Bronchial epithelial cell (primary cell): ENCODE measurements around the gene SNTA1. TPM values are rescaled to one million over a fixed set of nuclear protein-coding genes. Genes with fewer than 3 reads are reported as not detected.
"Not testable (repeated sequence)": the region's sequence is repeated elsewhere in the genome, so short reads cannot be mapped to it uniquely, and the experiment has no call there.

ENCODE experiments used
- DNase-seq: peaks from one replicate; pipeline ENCODE4 v3.0.0-alpha.2; 2010; ENCODE audit warnings: low read depth
- FAIRE-seq: peaks from 2 replicates; lab custom pipeline; 2011; peaks lifted over from hg19 to GRCh38; lab: Jason Lieb, UNC
- H3K27me3 ChIP-seq: 2 replicates; pipeline ENCODE4 v1.5.1; 2011; ENCODE audit warnings: low read length; ENCODE audit not compliant: control insufficient read depth, insufficient read depth
- H3K36me3 ChIP-seq: 2 replicates; pipeline ENCODE4 v1.5.1; 2011; ENCODE audit warnings: low read length; ENCODE audit not compliant: control insufficient read depth, insufficient read depth
- H3K4me3 ChIP-seq: 2 replicates; pipeline ENCODE4 v1.5.1; 2011; ENCODE audit warnings: mild to moderate bottlenecking, low read depth, low read length, control low read depth
- total RNA-seq: library from RNA; depleted of rRNA; stranded (reverse); fragments of >200 nt; gene quantifications from 2 replicates; pipeline ENCODE4 v1.2.1, GENCODE V29; 2014
- TF ChIP-seq, protein P1 (sequence below): IDR thresholded peaks from 2 replicates; pipeline ENCODE4 v1.5.1; 2011; ENCODE audit warnings: mild to moderate bottlenecking, moderate library complexity, low read length, control low read depth, inconsistent platforms; ENCODE audit not compliant: insufficient read depth, severe bottlenecking

Gene SNTA1
- total RNA-seq, 1 donor from 2014 or later = 4.2 TPM

DNA sequence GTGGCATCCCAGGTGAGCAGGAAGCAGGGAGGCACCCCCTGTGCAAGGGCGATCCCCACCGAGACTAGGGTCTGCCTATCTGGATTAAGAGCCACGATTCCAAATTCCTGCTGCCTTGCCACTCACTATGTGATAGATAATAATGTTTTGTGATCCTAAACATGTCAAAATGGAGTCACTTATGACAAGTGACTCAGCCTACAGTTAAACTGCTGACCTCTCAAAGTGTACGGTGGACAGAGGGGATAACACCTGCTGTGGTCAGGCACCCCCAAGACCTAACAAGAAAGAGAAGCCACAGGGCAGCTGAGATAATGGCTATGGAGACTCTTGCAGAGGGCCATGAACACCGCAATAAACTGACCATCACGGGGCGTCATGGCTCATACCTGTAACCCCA lies 16.0 kb upstream of the SNTA1 start:
- DNase-seq (no peak), FAIRE-seq (no peak)
- TF ChIP-seq, protein P1, sequence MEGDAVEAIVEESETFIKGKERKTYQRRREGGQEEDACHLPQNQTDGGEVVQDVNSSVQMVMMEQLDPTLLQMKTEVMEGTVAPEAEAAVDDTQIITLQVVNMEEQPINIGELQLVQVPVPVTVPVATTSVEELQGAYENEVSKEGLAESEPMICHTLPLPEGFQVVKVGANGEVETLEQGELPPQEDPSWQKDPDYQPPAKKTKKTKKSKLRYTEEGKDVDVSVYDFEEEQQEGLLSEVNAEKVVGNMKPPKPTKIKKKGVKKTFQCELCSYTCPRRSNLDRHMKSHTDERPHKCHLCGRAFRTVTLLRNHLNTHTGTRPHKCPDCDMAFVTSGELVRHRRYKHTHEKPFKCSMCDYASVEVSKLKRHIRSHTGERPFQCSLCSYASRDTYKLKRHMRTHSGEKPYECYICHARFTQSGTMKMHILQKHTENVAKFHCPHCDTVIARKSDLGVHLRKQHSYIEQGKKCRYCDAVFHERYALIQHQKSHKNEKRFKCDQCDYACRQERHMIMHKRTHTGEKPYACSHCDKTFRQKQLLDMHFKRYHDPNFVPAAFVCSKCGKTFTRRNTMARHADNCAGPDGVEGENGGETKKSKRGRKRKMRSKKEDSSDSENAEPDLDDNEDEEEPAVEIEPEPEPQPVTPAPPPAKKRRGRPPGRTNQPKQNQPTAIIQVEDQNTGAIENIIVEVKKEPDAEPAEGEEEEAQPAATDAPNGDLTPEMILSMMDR = no peak
- no peaks in the 10 kb centered on the region for H3K27me3 ChIP-seq
- H3K36me3 ChIP-seq = no peaks in the 10 kb centered on the region
- H3K4me3 ChIP-seq = no peak overlapping the region

DNA sequence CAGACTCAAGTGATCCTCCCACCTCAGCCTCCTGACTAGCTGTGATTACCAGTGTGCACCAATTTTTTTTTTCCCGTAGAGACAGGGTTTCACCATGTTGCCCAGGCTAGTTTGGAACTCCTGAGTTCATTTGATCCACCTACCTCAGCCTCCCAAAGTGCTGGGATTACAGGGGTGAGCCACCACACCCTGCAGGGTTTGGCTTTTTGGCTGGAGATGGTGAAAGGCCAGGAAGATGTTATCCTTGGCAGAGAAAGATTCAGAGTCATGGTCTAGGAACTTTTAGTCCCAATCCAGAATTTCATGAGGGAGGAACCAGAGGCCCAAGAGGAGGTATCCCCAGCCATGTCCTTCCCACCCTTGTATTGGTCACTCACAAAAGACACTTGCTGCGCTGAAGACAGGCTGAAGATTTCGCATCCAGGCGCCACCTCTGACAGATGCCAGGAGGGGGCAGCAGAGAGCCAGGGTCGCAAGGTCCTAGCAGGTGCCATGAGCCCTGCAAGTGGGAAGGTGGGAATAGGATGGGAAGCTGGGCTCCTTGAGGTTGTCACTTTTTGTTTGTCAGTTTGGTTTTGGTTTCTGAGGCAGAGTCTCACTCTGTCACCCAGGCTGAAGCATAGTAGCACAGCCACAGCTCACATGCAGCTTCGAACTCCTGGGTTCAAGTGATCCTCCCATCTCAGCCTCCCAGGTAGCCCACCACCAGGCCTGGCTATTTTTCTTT lies 13.5 kb upstream of the SNTA1 start:
- TF ChIP-seq, protein P1 = peak; percentile 94
- DNase-seq = peak; percentile 68
- not testable (repeated sequence) for H3K36me3 ChIP-seq, H3K4me3 ChIP-seq, FAIRE-seq, H3K27me3 ChIP-seq

DNA sequence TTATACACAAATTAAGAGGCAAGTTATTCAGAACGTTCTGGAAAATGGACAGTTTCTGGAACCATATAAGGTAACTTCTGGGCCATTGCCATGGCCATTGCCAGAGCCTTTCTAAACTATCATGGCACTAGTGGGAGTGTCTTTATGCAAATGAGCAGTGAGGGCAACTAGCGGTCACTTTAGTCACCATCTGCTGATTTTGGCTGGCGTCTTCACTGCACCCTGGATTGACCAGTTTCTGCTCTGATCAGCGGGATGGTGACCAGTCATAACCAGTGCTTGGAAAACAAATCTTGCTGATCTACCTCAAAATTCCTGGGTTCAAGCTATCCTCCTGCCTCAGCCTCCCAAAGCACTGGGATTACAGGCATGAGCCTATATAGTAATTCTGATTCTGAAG lies 7.3 kb upstream of the SNTA1 start:
- FAIRE-seq (no peak), DNase-seq (peak; percentile 17)
- TF ChIP-seq, protein P1 = no peak
- Histone ChIP-seq H3K27me3 (no peaks in the 10 kb centered on the region), H3K4me3 (no peak overlapping the region), H3K36me3 (no peaks in the 10 kb centered on the region)

DNA sequence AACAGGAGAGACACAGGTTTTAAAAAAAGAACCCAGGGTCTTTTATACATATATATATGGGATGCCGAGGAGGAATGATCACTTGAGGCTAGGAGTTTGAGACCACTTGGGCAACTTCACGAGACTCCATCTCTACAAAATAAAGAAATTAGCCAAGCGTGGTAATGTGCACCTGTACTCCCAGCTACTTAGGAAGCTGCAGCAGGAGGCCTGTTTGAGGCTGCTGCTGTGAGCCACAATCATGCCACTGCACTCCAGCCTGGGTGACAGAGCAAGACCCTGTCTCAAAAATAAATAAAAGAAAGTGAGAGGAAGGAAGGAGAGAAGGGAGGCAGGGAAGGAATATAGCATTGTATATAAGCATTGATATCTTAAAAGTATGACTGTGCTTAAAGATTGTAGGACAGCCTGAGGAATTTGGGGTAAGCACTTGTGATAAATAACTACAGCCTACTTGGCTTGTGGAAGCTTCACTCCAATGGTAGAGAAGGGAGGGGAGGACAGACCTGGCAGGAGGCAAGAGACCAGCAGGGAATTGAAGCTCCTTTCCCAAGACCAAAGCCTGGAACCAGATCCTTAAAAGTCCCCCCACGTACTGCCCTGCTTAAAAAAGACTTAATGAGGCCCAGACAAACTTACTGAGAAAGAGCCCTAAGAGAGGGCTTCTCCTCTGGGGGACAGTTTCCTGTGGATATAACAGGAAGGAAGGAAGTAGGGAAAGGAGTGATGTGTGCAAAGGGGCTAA lies 2.5 kb upstream of the SNTA1 start:
- FAIRE-seq (no peak), DNase-seq (no peak)
- TF ChIP-seq, protein P1 = no peak
- Histone ChIP-seq H3K4me3 (no peak overlapping the region), H3K36me3 (no peaks in the 10 kb centered on the region), H3K27me3 (peaks cover 3% of the 10 kb centered on the region)

DNA sequence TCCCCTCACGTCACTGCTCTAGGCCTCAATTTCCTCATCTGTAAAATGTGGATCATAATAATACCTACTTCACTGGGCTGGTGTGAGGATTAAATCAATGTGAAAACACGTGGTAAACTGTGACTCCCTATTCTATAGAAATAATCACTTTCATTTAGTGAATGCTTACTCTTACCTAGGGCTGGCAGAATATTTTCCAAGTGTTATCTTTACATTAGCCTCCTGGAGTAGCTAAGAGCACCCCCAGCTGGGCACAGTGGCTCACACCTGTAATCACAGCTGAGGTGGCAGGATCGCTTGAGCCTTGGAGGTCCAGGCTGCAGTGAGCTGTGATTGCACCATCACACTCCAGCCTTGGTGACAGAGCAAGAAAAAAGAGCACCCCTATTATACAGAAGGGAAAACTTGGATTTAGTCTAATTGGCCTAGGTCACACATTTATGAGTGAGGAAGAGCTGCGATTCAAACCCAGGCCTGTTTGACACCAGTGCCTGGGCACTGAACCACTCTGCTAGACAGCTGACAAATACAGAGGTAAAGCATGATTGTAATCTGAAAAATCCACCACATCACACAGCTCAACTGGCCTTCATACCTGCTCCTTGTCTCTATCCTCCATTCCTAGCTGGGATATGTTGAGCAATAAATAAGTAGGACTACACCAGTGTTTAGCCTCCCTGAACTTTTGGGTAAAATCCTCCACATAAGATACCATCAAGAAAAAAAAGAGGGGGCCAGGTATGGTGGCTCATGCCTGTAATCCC lies 1.4 kb upstream of the SNTA1 start:
- Histone ChIP-seq H3K4me3 (no peak overlapping the region), H3K36me3 (no peaks in the 10 kb centered on the region), H3K27me3 (peaks cover 3% of the 10 kb centered on the region)
- TF ChIP-seq, protein P1 = peak; percentile 25
- DNase-seq = peak; percentile 32
- no peak for FAIRE-seq
